HG03442 (cell line): Measurements from ENCODE around the gene SCFD2.

Experiments used
- ATAC-seq: cut with Tn5 transposase; IDR thresholded peaks from one replicate; pipeline ENCODE4 v1.9.1; 2021; ENCODE audit warnings: mild to moderate bottlenecking, moderate library complexity; ENCODE audit not compliant: unreplicated experiment

Gene SCFD2

DNA sequence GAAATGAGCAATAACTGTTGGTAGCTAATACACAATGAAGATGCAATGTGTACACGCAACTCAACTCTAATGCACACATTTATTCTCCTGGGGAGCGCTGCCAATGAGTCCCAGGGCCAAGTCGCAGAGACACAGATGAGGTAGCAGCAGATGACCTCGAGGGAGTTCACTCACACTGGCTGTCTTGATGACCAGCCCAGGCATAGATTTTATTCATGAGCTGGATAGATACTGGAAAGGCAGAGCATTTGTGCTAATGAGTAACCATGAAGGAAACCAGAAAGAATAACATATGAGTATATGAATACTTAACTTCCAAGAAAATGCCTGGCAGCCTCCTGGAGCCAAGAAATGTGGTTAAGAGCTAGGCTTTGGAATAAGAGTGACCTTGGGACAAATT is 461.4 kb downstream of the SCFD2 start:
- no peak for ATAC-seq

DNA sequence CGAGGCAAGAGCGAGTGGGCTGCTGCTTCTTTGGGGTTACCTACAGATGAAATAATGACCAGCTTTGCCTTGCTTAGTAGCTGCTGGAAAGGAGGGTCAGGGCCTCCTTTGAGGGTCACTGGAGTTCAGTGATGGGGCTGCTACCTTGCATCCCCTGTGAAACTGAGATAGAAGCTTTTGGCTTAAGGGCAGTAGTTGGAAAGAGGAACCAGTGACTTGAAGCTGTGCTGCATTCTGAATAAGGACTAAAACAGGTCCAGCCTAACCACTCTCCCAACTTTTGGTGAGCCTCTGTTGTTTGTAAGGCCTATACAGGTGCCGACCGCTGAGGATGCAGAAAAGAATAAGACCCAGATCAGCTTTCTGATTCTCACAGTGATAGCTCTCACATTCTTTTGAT is 462.6 kb downstream of the SCFD2 start:
- ATAC-seq, result no peak

GRCh38 chr4:52894443-52894842 is 471.4 kb downstream of the SCFD2 start:
- no peak for ATAC-seq

GRCh38 chr4:52892880-52893279 is 473.0 kb downstream of the SCFD2 start:
- ATAC-seq, result no peak

GRCh38 chr4:52891743-52892142 is 474.1 kb downstream of the SCFD2 start:
- ATAC-seq, result no peak

GRCh38 chr4:52890521-52890791 is 475.4 kb downstream of the SCFD2 start:
- no peak for ATAC-seq

- no peak for ATAC-seq
Measured at GRCh38 chr4:52889778-52890520, 475.9 kb downstream of the SCFD2 start.

DNA sequence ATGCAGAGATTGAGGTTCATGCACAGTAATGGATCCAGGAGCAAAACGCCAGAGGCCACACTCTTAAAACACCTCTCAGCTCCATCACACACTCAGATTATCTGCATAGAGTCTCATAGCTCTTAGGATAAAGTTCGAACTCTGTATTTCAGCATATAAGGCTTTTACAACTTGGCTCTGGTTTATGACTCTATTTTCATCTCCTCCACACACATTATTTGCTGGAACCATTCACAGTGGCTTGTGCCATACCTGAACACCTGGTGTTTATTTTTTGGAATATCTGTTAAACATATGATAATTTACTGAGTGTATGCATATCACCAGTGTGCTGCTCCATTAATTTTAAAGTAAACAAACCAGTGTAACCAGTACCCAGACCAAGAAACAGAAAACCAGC is 476.5 kb downstream of the SCFD2 start:
- no peak for ATAC-seq

GRCh38 chr4:52884994-52885393 is 480.9 kb downstream of the SCFD2 start:
- no peak for ATAC-seq

GRCh38 chr4:52883707-52884669 is 481.9 kb downstream of the SCFD2 start:
- no peak for ATAC-seq

DNA sequence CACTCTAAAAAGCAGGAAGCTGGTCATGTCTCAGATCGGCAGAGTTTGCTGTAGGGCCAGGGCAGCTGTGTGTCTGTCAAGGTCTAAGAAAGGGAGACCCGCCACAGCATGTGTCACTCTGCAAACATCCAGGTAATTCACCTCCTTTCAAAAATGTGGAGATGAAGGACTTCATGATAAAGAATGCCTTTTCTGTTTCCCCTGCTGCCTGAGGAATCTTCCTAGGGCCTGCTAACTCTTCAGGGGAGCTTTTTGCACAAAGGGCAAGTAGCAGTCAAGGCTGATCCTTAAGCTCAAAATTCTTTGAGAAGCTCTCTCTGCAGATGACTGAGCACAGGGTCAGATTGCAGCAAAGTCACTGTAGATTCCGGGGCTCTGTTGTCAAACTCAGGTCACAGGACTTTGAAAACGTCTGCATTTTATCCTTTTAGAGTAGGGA is 482.7 kb downstream of the SCFD2 start:
- ATAC-seq, result no peak

DNA sequence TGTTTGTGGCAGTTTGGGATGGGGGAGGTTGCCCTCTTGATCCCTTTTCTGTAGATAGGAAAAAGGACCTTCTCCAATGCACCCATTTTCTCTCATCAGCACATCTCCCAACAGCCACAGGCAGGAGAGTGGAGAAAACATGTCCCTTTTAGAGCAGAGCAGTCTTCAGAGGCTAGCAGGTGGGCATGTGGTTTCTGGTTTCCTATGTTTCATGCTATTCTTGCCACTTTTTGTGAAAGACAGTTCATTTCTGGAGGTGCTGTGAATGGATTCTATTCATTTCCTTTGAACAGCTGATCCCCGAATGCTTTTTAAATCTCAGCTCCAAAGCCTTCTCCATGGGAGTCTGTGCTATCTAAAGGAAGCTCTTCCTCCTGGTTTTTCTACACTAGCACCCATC is 484.9 kb downstream of the SCFD2 start:
- ATAC-seq, result no peak

GRCh38 chr4:52879471-52879870 is 486.4 kb downstream of the SCFD2 start:
- no peak for ATAC-seq

- ATAC-seq, result no peak
Measured at GRCh38 chr4:52877694-52878093, 488.2 kb downstream of the SCFD2 start.

GRCh38 chr4:52877036-52877435 is 488.8 kb downstream of the SCFD2 start:
- no peak for ATAC-seq

DNA sequence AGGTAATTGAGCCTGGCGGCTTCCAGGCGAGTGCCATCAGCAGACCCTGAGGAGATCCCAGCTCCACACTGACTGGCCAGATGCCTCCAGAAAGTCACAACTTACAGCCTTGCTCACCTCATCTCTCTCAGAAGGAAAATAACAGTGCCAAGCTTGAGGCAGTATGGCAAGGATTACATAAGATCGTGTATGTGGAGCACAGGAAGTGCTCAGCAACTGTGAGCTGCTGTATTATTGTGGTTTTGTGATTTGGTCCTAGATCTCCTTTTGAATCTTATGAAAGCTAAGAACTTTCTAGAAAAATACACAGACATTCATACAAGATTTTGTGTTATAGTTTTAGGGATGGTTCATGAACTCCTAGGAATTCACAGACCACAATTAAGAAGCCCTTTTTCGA is 489.8 kb downstream of the SCFD2 start:
- no peak for ATAC-seq

GRCh38 chr4:52874948-52875347 is 490.9 kb downstream of the SCFD2 start:
- ATAC-seq, result no peak

GRCh38 chr4:52873861-52874343 is 492.0 kb downstream of the SCFD2 start:
- ATAC-seq, result no peak

GRCh38 chr4:52873191-52873590 is 492.7 kb downstream of the SCFD2 start:
- ATAC-seq, result no peak

DNA sequence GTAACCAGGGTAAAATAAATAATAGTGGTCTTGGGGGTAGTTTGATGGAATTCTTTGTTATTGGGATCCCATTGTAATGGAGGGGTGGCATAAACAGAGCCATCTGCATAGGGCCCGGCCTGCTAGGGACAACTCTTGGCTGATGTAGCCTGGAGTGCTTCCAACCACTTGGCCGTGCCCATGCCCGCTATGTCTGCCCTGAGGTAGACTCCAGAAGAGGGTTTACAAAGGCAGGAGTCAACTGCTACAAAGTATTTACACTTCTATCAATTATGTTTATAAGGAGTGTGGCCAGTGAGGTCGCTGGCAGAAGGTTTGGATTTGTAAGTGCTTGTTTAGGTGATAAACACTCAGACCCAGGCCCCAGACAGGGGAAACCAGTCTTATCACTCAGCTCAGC is 495.6 kb downstream of the SCFD2 start:
- no peak for ATAC-seq

- ATAC-seq, result no peak
Measured at GRCh38 chr4:52869656-52870055, 496.2 kb downstream of the SCFD2 start.

- ATAC-seq, result no peak
Measured at GRCh38 chr4:52869196-52869595, 496.7 kb downstream of the SCFD2 start.
